Astrocyte of the spinal cord (primary cell): Measurements from ENCODE around the gene RHPN2.

Experiments used
- DNase-seq: peaks from one replicate; pipeline ENCODE4 v3.0.0; 2011; ENCODE audit warnings: low read depth, low spot score
- H3K4me3 ChIP-seq: 2 replicates; pipeline ENCODE4 v1.5.1; 2011; ENCODE audit warnings: low read depth, mild to moderate bottlenecking, low read length, moderate library complexity
- in situ Hi-C: cut with HindIII; loops from 2 replicates; pipeline ENCODE4 v1.10.0; 2017; ENCODE audit warnings: low sequenced_read_pairs
- TF ChIP-seq, protein P1 (sequence below): IDR thresholded peaks from 2 replicates; pipeline ENCODE4 v1.5.1; 2012; ENCODE audit warnings: low read depth, mild to moderate bottlenecking, low read length, inconsistent platforms

The RHPN2 gene

DNA sequence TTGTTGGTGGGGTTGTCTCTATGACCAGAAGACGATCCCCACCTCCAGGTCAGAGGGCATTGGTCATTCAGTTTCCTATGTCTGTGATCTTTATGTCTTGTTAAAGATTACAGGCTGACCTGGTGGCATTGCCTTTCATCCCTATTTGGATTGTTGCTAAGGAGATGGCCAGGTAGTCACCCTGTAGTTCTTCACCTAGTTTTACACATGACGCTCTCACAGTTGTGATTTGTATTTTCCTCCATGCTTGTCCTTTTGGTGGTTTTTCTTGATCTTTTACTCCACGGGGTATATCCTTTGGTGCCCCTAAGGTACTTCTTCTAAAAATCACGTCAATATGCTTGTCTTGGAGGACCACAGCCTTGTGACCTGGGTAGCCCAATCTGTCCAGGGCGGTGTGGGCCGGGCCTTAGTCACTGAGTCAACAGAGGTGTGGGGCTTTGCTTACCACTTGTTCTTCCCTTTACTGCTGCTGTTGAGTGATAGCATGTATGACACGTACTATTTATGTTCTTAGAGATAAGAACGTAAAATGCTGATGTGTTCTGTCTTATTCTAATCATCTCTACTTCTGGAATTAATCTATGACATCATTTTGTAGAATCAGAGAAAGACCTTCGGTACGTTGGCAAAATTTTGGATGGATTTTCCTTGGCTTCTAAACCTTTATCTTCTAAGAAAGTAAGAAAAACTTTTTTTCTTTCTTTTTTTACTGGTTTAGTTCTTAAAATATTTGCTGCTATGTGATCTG lies 36.4 kb upstream of the RHPN2 start:
- no peak overlapping the region for H3K4me3 ChIP-seq
- in situ Hi-C loops = no loop called here
- DNase-seq = no peak
- TF ChIP-seq, protein P1, sequence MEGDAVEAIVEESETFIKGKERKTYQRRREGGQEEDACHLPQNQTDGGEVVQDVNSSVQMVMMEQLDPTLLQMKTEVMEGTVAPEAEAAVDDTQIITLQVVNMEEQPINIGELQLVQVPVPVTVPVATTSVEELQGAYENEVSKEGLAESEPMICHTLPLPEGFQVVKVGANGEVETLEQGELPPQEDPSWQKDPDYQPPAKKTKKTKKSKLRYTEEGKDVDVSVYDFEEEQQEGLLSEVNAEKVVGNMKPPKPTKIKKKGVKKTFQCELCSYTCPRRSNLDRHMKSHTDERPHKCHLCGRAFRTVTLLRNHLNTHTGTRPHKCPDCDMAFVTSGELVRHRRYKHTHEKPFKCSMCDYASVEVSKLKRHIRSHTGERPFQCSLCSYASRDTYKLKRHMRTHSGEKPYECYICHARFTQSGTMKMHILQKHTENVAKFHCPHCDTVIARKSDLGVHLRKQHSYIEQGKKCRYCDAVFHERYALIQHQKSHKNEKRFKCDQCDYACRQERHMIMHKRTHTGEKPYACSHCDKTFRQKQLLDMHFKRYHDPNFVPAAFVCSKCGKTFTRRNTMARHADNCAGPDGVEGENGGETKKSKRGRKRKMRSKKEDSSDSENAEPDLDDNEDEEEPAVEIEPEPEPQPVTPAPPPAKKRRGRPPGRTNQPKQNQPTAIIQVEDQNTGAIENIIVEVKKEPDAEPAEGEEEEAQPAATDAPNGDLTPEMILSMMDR = no peak

DNA sequence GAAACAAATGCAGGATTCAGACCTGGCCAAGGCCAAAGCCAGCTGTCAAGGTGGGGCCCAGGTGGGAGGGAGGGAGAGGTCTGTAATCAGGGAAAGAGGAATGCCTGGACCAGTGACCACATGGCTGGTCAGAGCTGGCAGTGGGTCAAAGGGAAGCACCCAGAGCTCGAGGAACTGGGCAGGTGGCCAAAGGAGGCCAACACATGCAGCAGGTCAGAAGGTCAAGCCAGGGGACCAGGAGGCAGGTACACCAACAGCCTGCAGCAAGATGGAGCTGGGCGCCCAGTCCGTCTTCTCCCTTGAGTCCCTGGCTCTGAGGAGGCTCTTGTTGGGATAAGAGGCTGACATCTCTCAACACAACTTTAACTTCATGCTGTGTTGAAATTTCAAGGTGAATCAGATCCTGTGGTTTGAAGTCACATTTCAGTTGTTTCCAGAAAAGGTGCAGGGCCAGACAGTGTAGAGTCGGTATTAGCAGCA lies 33.4 kb upstream of the RHPN2 start:
- DNase-seq = no peak
- in situ Hi-C loops = no loop called here
- no peak overlapping the region for H3K4me3 ChIP-seq
- TF ChIP-seq, protein P1 = no peak

DNA sequence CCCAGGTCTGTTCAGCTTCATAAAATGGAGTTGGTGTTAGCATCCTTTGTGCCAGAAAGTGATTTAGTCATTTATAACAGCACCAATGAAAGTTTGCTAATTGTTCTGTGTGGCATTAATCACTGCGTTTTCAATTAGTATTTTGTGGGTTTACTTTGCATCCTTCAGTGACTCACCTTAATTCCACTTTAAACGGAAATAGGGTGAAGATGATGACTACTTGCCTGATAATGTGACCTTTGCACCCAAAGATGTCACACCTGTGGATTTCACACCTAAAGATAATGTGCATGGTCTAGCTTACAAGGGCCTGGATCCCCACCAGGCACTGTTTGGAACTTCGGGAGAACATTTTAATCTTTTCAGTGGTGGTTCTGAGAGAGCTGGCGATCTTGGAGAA lies 31.3 kb upstream of the RHPN2 start:
- in situ Hi-C loops = no loop called here
- no peak overlapping the region for H3K4me3 ChIP-seq
- DNase-seq = no peak
- TF ChIP-seq, protein P1 = no peak

DNA sequence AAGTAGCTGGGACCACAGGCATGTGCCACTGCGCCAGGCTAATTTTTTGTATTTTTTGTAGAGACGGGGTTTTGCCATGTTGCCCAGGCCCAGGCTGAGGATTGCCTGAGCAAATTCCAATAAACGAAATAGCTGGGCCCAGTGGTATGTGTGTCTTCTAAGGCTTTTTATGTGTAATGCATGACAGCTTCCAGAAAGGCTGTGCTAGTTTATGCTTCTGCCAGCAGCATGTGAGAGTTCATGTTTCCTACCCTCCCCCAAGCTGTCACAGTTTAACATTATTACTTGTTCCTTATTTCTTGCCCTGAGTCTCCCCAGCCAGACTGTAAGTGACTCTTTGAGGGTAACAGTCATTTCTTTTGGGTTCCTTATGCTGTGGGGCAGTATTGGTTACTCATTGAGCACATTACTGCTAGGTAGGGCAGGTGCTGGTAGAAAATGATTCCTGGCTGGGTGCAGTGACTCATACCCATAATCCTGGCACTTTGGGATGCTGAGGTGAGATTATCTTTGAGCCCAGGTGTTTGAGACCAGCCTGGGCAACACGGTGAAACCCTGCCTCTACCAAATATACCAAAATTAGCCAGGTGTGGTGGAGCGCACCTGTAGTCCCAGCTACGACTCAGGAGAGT lies 29.9 kb upstream of the RHPN2 start:
- H3K4me3 ChIP-seq = no peak overlapping the region
- DNase-seq = no peak
- in situ Hi-C loops = no loop called here
- TF ChIP-seq, protein P1 = no peak

DNA sequence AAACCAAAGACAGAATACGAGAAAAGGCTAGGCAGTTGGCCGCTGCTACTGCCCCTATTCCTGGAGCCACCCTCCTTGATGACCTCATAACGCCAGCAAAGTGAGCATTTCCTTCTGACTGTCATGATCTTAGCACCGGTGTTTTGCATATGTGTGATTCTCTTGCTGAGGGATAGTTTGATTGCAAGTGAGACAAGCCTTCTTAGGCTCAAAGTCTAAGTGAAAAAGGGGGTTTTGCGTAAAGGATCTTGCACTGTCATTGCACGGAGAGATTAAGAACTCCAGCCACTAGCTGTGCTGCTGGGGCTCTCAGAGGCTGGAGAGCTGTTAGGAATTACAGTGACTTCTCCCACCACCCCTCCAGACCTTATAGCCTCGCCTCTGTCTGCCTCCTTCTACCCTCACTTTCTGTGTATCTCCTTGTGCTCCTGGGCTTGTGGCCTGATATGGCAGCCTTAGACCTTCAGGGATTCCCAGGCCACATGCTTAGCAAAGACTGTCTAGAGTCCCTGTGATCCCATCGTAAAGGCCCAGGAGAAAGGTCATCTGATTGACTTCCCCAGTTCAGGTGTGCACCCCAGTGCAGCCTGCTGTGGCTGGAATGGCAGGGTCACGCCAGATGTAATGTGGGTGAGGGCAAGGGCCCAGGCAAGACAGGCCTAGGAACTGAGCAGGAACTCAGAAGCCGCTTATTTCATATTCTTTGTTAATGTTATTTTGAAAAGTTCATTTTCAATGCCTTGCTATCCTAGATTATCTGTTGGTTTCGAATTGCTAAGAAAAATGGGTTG lies 28.9 kb upstream of the RHPN2 start:
- in situ Hi-C loops = no loop called here
- no peak overlapping the region for H3K4me3 ChIP-seq
- DNase-seq = no peak
- TF ChIP-seq, protein P1 = no peak

DNA sequence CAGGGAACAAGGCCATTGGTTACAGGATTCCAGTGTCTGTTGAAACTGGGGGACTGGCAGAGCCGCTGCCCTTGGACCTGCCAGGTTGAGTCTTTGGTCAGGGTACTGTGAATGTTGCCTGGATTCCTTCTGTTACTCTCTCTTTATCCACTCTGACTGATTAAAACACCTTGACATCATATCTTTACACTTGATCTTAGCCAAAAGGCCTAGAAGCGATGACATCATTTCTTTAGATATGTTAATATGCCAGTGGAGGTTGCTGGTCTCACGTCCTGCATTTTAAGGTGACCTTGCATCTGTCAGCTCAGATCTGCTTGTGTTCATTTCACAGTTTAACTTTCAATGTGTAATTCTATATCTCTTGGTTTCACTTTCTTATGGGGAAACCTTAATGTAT lies 25.5 kb upstream of the RHPN2 start:
- no peak overlapping the region for H3K4me3 ChIP-seq
- DNase-seq = no peak
- TF ChIP-seq, protein P1 = no peak
- in situ Hi-C loops = no loop called here
